DMS79 treated with DMSO at 0.1 percent for 48 hours (cell line): ENCODE results near the gene MAN2B2.
"Not testable (repeated sequence)": the region's sequence is repeated elsewhere in the genome, so short reads cannot be mapped to it uniquely, and the experiment has no call there.

Experiments used
- DNase-seq: peaks from one replicate; lab custom pipeline; 2025; lab: John Stamatoyannopoulos, UW

The MAN2B2 gene

GRCh38 chr4:6643141-6643847, 68.3 kb downstream of the MAN2B2 start:
- no peak for DNase-seq

- DNase-seq: no peak
Observed at GRCh38 chr4:6644792-6645530, 70.0 kb downstream of the MAN2B2 start.

- no peak for DNase-seq
Observed at GRCh38 chr4:6647169-6647568, 72.2 kb downstream of the MAN2B2 start.

- DNase-seq: no peak
Observed at GRCh38 chr4:6647582-6648230, 72.7 kb downstream of the MAN2B2 start.

- DNase-seq: no peak
Observed at GRCh38 chr4:6649216-6649615, 74.2 kb downstream of the MAN2B2 start.

- DNase-seq: not testable (repeated sequence)
Observed at GRCh38 chr4:6654211-6654610, 79.2 kb downstream of the MAN2B2 start.

- not testable (repeated sequence) for DNase-seq
Observed at GRCh38 chr4:6655291-6655690, 80.3 kb downstream of the MAN2B2 start.

GRCh38 chr4:6655924-6656323, 80.9 kb downstream of the MAN2B2 start:
- no peak for DNase-seq

GRCh38 chr4:6657242-6658208, 82.5 kb downstream of the MAN2B2 start:
- DNase-seq: no peak

- no peak for DNase-seq
Observed at GRCh38 chr4:6658209-6658595, 83.2 kb downstream of the MAN2B2 start.

- DNase-seq: no peak
Observed at GRCh38 chr4:6658597-6659075, 83.6 kb downstream of the MAN2B2 start.

GRCh38 chr4:6659897-6660296, 84.9 kb downstream of the MAN2B2 start:
- DNase-seq: no peak

- DNase-seq: no peak
Observed at GRCh38 chr4:6660430-6660829, 85.4 kb downstream of the MAN2B2 start.

GRCh38 chr4:6662591-6662990, 87.6 kb downstream of the MAN2B2 start:
- DNase-seq: no peak

- DNase-seq: no peak
Observed at GRCh38 chr4:6663596-6664393, 88.8 kb downstream of the MAN2B2 start.

GRCh38 chr4:6665320-6665654, 90.3 kb downstream of the MAN2B2 start:
- DNase-seq: no peak

GRCh38 chr4:6668391-6668790, 93.4 kb downstream of the MAN2B2 start:
- DNase-seq: no peak

GRCh38 chr4:6671648-6672047, 96.7 kb downstream of the MAN2B2 start:
- no peak for DNase-seq

GRCh38 chr4:6672131-6672530, 97.1 kb downstream of the MAN2B2 start:
- DNase-seq: no peak

GRCh38 chr4:6672541-6673190, 97.7 kb downstream of the MAN2B2 start:
- not testable (repeated sequence) for DNase-seq
